HG02678 (cell line): ENCODE data around the gene CNN1.

Source experiments
- ATAC-seq: cut with Tn5 transposase; IDR thresholded peaks from one replicate; pipeline ENCODE4 v1.9.1; 2021; ENCODE audit warnings: mild to moderate bottlenecking, moderate library complexity; ENCODE audit not compliant: unreplicated experiment

Gene CNN1

DNA sequence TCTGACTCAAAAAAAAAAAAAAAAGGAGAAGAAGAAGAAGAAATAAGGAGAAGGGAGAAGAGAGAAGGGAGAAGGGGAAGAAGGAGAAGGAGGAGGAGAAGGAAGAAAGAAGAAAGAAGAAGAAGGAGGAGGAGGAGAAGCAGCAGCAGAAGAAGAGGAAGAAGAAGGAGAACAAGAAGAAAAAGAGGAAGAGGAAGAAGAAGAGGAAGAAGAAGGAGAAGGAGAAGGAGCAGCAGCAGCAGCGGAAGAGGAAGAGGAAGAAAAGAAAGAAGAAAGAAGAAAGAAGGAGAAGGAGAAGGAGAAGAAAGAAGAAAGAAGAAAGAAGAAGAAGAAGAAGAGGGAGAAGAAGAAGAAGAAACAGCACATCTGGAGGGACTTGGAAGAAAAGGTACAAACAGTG, 4.1 kb upstream of the CNN1 start:
- no peak for ATAC-seq

DNA sequence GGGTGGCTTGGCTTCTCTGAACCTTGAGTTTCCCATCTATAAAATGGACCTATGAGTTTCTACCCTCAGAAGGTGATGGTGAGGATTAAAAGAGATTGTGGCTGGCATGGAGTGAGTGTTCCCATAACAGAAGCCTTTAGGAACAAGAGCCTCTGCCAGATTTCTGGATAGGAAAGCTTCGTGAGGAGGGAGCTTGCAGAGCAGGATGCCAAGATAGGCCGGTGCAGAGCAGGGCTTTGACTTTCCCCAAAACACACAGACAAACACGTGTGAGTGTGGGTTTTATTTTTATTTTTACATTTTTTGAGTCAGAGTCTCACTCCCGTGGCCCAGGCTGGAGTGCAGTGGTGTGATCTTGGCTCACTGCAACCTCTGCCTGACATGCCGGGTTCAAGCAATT, 3.7 kb upstream of the CNN1 start:
- no peak for ATAC-seq

DNA sequence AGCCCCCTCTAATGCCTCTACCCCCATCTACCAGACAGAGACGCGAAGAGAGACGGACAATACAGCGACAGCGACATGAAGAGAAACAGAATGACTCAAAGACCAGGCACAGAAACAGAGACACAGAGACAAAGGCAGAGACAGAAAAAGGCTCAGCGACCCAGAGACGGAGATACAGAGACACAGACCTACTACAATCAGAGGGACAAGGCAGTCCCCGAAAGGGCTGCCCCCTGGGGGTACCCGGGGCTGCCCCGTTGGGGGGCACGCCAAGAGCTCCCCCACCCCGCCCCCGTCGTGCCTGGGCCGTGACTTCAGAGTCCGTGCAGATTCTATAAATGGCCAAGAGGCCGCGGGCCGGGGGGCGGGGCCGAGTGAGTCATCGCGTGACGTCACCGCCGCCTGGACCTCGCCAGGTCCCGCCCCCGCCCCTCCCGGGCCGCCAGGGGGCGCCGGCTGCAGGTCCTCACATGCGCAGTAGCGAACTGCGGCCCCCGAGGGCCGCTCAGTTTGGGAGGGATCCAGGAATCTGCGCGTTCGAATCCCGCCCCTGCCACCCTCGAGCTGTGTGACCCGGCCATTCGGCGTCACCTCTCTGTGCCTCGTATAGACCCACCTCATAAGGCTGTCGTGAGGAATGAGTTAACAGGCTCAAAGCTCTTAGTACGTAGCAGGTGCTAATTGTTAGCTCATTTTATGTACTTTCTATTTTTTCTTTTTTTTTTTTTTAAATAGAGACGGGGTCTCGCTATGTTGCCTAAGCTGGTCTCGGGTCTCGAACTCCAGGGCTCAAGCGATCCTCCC, 2.7 kb upstream of the CNN1 start:
- no peak for ATAC-seq

DNA sequence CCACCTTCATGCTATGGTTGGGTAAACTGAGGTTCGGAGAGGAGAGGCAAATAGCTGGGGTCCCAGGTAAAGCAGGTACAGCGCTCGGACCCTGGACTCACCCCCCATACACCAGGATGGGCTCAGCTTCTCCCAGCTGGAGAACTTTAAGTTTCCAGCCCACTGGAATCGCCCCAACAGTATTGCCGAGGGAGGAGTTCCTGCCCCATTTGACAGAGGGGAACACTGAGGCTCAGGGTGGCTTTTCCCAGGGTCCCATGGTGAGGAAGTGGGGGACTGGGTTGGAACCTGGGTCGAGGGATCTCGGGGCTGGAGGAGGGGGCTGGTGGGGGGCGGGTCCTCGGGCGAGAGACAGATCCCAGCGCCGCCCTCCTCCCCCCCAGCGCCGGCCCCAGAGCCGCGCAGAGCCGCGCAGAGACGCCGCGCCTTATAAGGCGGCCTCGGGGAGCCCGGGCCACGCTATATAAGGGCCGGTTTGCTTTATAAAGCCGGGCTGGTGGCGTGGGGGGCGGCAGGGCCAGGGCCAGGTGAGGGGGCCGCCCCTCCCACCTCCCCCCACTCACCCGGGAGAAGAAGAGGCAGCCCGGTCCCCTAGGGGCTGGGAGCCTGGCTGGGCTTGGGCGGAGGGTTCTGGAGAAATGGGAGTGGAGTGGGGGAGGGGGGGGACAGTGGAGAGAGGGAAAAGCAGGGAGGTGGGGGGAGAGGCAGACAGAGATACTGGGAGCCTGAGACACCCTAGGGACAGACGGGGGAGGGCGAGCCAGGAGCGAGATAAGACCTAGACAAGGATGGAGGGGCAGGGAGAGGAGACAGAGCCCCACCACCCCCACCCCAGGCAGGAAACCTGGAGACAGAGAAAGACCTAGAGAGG, 1.1 kb downstream of the CNN1 start:
- no peak for ATAC-seq

DNA sequence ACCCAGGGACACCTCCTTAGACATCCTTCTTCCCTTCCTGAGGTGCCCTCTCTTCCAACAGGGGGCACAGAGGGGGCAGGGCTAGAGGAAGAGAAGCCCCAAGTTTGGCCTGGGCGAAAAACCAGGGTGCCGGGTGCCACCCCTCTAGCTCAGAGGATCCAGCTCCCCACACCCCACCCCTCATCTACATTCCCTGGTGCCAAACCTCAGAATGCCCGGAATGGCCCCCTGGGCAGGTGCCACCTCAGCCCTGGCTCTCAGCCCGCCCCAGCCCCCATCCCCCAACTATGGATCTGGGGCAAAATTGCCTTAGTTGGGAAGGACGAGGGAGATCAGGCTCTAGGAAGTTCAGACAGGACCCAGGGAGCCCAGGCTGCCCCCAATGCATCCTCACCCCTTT, 2.0 kb downstream of the CNN1 start:
- ATAC-seq: no peak

- no peak for ATAC-seq
Observed at GRCh38 chr19:11541238-11541637, 2.6 kb downstream of the CNN1 start.

DNA sequence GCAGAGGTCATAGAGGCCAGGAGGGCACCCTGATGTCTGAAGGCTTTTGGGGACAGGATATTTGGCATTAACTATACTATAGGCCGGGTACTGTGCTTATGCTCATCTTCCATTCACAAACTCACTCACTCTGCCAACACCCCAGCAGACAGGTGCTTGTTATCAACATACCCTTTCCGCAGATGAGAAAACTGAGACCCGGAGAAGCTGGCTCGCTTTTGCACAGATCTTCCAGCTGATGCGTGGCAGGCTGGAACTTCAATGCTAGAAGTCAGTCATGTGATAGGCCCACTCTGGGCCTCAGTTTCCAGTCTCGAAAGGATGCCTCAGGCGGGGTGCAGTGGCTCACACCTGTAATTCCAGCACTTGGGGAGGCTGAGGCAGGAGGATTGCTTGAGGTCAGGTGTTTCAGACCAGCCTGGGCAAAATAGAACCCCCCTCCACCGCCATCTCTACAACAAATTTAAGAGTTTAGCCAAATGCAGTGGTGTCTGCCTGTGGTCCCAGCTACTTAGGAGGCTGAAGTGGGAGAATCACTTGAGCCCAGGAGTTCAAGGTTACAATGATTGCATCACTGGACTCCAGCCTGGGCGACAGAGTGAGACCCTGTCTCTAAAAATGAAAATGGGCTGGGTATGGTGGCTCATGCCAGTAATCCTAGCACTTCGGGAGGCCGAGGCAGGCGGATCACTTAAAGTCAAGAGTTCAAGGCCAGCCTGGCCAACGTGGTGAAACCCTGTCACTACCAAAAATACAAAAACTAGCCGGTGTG, 9.5 kb downstream of the CNN1 start:
- no peak for ATAC-seq

DNA sequence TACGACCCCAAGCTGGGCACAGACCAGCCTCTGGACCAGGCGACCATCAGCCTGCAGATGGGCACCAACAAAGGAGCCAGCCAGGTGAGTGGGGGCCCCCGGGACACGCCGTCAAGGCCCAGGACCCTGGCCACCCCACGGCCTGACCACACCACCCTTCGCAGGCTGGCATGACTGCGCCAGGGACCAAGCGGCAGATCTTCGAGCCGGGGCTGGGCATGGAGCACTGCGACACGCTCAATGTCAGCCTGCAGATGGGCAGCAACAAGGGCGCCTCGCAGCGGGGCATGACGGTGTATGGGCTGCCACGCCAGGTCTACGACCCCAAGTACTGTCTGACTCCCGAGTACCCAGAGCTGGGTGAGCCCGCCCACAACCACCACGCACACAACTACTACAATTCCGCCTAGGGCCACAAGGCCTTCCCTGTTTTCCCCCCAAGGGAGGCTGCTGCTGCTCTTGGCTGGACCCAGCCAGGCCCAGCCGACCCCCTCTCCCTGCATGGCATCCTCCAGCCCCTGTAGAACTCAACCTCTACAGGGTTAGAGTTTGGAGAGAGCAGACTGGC, 10.8 kb downstream of the CNN1 start:
- ATAC-seq: no peak

- no peak for ATAC-seq
Observed at GRCh38 chr19:11550265-11550664, 11.6 kb downstream of the CNN1 start.

GRCh38 chr19:11551603-11552235, 13.1 kb downstream of the CNN1 start:
- no peak for ATAC-seq

GRCh38 chr19:11552666-11553372, 14.2 kb downstream of the CNN1 start:
- no peak for ATAC-seq

DNA sequence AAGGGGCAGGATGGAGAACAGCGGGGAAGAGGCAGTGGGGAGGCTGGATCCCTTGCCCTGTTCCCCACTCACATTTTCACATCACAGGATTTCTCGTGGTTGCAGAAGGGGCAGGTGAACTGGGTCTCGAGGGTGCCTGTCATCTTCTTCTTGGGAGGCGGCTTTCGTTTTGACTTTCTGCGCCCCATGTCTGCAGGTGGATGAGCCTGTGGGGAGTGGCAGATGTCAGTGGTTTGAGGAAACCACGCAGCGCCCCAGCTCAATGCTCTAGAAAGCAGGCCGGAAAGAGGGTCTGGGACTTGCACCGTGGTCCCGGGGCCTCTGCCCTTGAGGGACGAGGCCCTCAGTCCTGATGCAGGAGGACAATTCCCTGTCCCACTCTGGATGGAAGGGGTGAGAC, 15.5 kb downstream of the CNN1 start:
- ATAC-seq: peak; percentile 33

- no peak for ATAC-seq
Observed at GRCh38 chr19:11555246-11555645, 16.6 kb downstream of the CNN1 start.

GRCh38 chr19:11556634-11557420, 18.2 kb downstream of the CNN1 start:
- ATAC-seq: no peak

DNA sequence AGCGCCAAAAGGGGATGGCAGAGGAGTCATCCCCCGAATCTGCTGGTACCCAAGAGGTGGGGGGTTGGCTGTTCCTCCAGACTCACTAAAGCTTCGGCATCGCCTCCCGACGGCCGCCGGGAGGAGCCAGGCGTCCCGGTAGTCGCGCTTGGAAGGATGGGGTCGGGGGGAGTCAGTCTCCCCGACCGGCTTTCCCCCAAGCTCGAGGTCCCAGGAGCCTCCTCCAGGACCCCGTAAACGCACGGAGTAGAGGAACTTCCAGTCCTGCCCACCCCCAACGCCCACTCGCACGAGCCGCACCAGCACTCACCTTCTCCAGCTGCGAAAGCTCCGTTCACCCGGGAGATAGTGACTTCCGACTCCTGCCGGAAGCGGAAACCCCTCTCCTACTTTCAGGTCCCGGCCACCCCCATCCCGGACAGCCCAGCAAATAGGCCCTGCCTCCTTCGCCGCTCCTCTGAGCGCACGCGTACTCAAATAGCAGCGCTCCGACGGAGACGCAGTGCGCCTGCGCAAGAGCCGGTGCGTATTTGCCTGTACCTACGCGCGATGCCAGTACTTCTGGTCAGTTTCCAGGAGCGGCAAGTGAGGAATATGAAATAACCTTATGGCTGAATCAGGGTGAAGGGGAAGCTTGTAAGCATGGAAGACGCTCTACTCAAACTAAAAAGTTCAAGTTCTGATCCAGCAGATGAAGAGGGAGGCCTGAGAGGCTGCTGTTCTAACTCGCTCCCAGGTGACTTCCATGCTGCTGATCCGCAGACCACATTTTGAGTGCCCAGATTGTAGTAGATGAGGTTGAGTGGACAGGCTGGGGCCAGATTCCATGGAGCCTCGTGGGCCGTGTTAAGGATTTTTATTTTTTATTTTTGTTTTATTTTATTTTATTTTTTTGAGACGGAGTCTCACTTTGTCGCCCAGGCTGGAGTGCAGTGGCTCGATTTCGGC, 20.5 kb downstream of the CNN1 start, which contains the start of gene ELOF1:
TSS of gene ELOF1 (minus strand) at position 350 of the 948 bp plus-strand sequence. CDS start 4,883 bp downstream, outside the sequence.
- peak; percentile 86 for ATAC-seq

GRCh38 chr19:11560404-11561051, 21.9 kb downstream of the CNN1 start:
- ATAC-seq: peak; percentile 34

- no peak for ATAC-seq
Observed at GRCh38 chr19:11563532-11563931, 24.9 kb downstream of the CNN1 start.
